Measurements from ENCODE around the gene UBE2E3.

DNA sequence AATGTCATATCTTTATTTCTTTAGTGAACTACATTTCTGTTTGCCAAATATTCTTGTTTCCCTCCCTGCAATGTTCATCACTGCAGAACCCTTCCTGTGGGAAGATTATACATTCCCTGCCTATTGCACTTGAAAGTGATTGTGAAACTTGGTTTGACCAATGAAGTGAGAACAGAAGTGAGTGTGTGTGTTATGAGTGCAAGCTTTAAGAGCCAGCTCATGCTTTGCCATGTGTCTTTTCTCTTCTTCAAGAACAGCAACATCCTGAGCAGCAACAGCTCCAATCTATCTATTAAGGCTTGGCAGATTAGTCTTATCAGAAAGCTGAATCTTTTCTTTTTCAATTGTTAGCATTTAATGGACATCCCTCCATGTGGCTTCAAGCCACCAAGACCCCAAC lies 42.0 kb upstream of the UBE2E3 start:
- TF ChIP-seq, protein P1, sequence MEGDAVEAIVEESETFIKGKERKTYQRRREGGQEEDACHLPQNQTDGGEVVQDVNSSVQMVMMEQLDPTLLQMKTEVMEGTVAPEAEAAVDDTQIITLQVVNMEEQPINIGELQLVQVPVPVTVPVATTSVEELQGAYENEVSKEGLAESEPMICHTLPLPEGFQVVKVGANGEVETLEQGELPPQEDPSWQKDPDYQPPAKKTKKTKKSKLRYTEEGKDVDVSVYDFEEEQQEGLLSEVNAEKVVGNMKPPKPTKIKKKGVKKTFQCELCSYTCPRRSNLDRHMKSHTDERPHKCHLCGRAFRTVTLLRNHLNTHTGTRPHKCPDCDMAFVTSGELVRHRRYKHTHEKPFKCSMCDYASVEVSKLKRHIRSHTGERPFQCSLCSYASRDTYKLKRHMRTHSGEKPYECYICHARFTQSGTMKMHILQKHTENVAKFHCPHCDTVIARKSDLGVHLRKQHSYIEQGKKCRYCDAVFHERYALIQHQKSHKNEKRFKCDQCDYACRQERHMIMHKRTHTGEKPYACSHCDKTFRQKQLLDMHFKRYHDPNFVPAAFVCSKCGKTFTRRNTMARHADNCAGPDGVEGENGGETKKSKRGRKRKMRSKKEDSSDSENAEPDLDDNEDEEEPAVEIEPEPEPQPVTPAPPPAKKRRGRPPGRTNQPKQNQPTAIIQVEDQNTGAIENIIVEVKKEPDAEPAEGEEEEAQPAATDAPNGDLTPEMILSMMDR (IDR thresholded peaks at IDR 0.05; ENCODE audit: borderline replicate concordance, extremely low read depth, low read length, poor library complexity, severe bottlenecking), result no peak
- no peak for TF ChIP-seq EZH2 (IDR thresholded peaks at IDR 0.05; ENCODE audit: borderline replicate concordance, low read depth, low read length, severe bottlenecking)
